Ovary (tissue), 9 donors: ENCODE measurements around the gene LHX4. TPM values are rescaled to one million over a fixed set of nuclear protein-coding genes. Genes with fewer than 3 reads are reported as not detected.

Source experiments
- DNase-seq, 5 donors: peaks; one replicate each; pipeline ENCODE4 v3.0.0-alpha.2; 2019 to 2020
- H3K27ac ChIP-seq, 2 donors: fragments of 200-600 bp; one replicate each; pipeline versions ENCODE4 v1.5.1 to v1.8.0; 2019 to 2022
- H3K27me3 ChIP-seq: fragments of 200-600 bp; one replicate; pipeline ENCODE4 v1.8.0; 2022
- H3K36me3 ChIP-seq: fragments of 200-600 bp; sonication (generic); one replicate; pipeline ENCODE4 v1.5.1; 2019
- H3K4me1 ChIP-seq: one replicate; pipeline ENCODE4 v1.8.1; 2013; ENCODE audit warnings: mild to moderate bottlenecking, moderate library complexity; ENCODE audit not compliant: insufficient read depth
- H3K4me3 ChIP-seq: fragments of 200-600 bp; sonication (generic); one replicate; pipeline ENCODE4 v1.5.1; 2017
- H3K9me3 ChIP-seq, 2 donors: fragments of 200-600 bp in 1 of 2; sonication (generic) in 1 of 2; one replicate each; pipeline versions ENCODE4 v1.5.1 to v1.8.1; 2013 to 2019; ENCODE audit warnings: mild to moderate bottlenecking in 1 of 2, moderate library complexity in 1 of 2
- CTCF ChIP-seq, 3 donors: fragments of 450-650 bp in 2 of 3; fragments of 200-600 bp in 1 of 3; IDR thresholded peaks; one replicate each; pipeline versions ENCODE4 v1.5.1 to v1.8.0; 2016 to 2022; ENCODE audit warnings: antibody characterized with exemption in 3 of 3, mild to moderate bottlenecking in 1 of 3
- EP300 ChIP-seq: sonication (generic); formaldehyde crosslinking; IDR thresholded peaks from one replicate; pipeline ENCODE4 v1.6.1; 2017; ENCODE audit warnings: antibody characterized with exemption
- POLR2A ChIP-seq: fragments of 450-650 bp; IDR thresholded peaks from one replicate; pipeline ENCODE4 v1.6.1; 2017; ENCODE audit warnings: antibody characterized with exemption, mild to moderate bottlenecking, moderate library complexity
- WGBS, 3 donors: extraction: QIAGEN DNeasy Blood & Tissue Kit in 1 of 3; methylation state at CpG; one replicate each; pipeline versions ENCODE4 v1.1.5 to v1.1.7; 2013 to 2017; 5-methylcytosine and 5-hydroxymethylcytosine counted together
- intact Hi-C, 4 donors: fragments of 100-400 bp; cut with DNase I; formaldehyde crosslinking; loops; one replicate each; pipeline versions ENCODE4 v1.11.0 to v1.15.1; 2022 to 2023
- polyA plus RNA-seq, 2 donors: library from polyadenylated mRNA; stranded (reverse); fragments of 200-250 nt in 1 of 2; fragments of 350-450 nt in 1 of 2; fragmentation: Illumina TruSeq in 1 of 2; extraction: RNeasy Lipid Tissue Mini Kit (QIAGEN cat#74804) in 1 of 2; gene quantifications; one replicate each; pipeline ENCODE4 v1.2.3, GENCODE V29; 2013 to 2014
- total RNA-seq, 7 donors: library from RNA; depleted of rRNA in 2 of 7; stranded (reverse); fragments of >200 nt in 2 of 7; fragmentation: NEBNext Ultra II Directional in 3 of 7; extraction: Animal tissue kit (Norgen Biotek cat#: 25700) in 3 of 7; gene quantifications; one replicate each; pipeline versions ENCODE4 v1.1.0 to v1.2.4, GENCODE V29; 2016 to 2023
- donor health status: DM: no; HTN: no; CAD: no; lungs with moderate emphysema.
- donor health status: DM: no; HTN: no; CAD: no.
- donor health status: Bipolar disorder and iron deficiency.
- donor health status: DM: yes; HTN: yes; CAD: no.
- donor health status: DM: no; HTN: no; CAD: no.
- donor health status: DM: yes; HTN: yes; CAD: no.

LHX4 gene
- total and polyA plus RNA-seq, 9 donors: 0.05 to 0.10 TPM; not detected in 7

- Histone ChIP-seq H3K36me3 (no peaks in the 10 kb centered on the region), H3K4me3 (no peak overlapping the region), H3K27ac (no peak overlapping the region), H3K4me1 (no peaks in the 10 kb centered on the region), H3K27me3 (no peaks in the 10 kb centered on the region), H3K9me3 (no peaks in the 10 kb centered on the region)
- no peak for DNase-seq
- intact Hi-C loops: no loop called here
- TF ChIP-seq CTCF (IDR thresholded peaks at IDR 0.05): no peak
- TF ChIP-seq EP300: no peak
- TF ChIP-seq POLR2A: no peak
- 74 to 84% (median 80%) methylated on average over 4 of the region's 4 CpGs for WGBS, 3 donors
Observed at GRCh38 chr1:180210008-180210620, 19.9 kb upstream of the LHX4 start.

GRCh38 chr1:180211156-180211859 is 18.8 kb upstream of the LHX4 start:
- no peaks in the 10 kb centered on the region for H3K4me1 ChIP-seq
- TF ChIP-seq EP300: no peak
- no peak for TF ChIP-seq POLR2A
- H3K9me3 ChIP-seq: no peaks in the 10 kb centered on the region
- 71 to 81% (median 74%) methylated on average over 12 of the region's 12 CpGs for WGBS, 3 donors
- H3K27ac ChIP-seq: no peak overlapping the region
- H3K27me3 ChIP-seq: no peaks in the 10 kb centered on the region
- H3K4me3 ChIP-seq: no peak overlapping the region
- intact Hi-C loops: no loop called here
- H3K36me3 ChIP-seq: no peaks in the 10 kb centered on the region
- DNase-seq: no peak

GRCh38 chr1:180211860-180212229 is 18.2 kb upstream of the LHX4 start:
- no peak for DNase-seq
- H3K4me1 ChIP-seq: no peaks in the 10 kb centered on the region
- H3K27ac ChIP-seq: no peak overlapping the region
- intact Hi-C loops: no loop called here
- 59 to 72% (median 70%) methylated on average over 8 of the region's 8 CpGs for WGBS, 3 donors
- no peak for TF ChIP-seq CTCF (IDR thresholded peaks at IDR 0.05)
- TF ChIP-seq POLR2A: no peak
- no peak for TF ChIP-seq EP300
- no peaks in the 10 kb centered on the region for H3K36me3 ChIP-seq
- no peak overlapping the region for H3K4me3 ChIP-seq
- no peaks in the 10 kb centered on the region for H3K9me3 ChIP-seq
- H3K27me3 ChIP-seq: no peaks in the 10 kb centered on the region

GRCh38 chr1:180213401-180214170 is 16.5 kb upstream of the LHX4 start:
- no peak for DNase-seq
- TF ChIP-seq CTCF (IDR thresholded peaks at IDR 0.05) (no peak), POLR2A (no peak), EP300 (no peak)
- no peaks in the 10 kb centered on the region for H3K4me1 ChIP-seq
- H3K27me3 ChIP-seq: no peaks in the 10 kb centered on the region
- H3K4me3 ChIP-seq: no peak overlapping the region
- intact Hi-C loops: no loop called here
- no peaks in the 10 kb centered on the region for H3K9me3 ChIP-seq
- no peak overlapping the region for H3K27ac ChIP-seq
- WGBS, 3 donors: 70 to 75% (median 71%) methylated on average over 15 of the region's 15 CpGs
- no peaks in the 10 kb centered on the region for H3K36me3 ChIP-seq
